Fibroblast of the aortic adventitia (primary cell): ENCODE results near the gene HOXA10. TPM values are rescaled to one million over a fixed set of nuclear protein-coding genes. Genes with fewer than 3 reads are reported as not detected.

Source experiments
- DNase-seq: peaks from one replicate; pipeline ENCODE4 v3.0.0-alpha.2; 2010; ENCODE audit warnings: low read depth
- H3K4me3 ChIP-seq: 2 replicates; pipeline ENCODE4 v1.5.1; 2011; ENCODE audit warnings: low read depth, mild to moderate bottlenecking, control low read depth, low read length, moderate library complexity
- CTCF ChIP-seq: IDR thresholded peaks from 2 replicates; pipeline ENCODE4 v1.5.1; 2011; ENCODE audit warnings: mild to moderate bottlenecking, low read length, control low read depth, inconsistent platforms; ENCODE audit not compliant: insufficient read depth
- total RNA-seq: library from RNA; depleted of rRNA; stranded (reverse); fragments of >200 nt; gene quantifications from 2 replicates; pipeline ENCODE4 v1.2.3, GENCODE V29; 2012; ENCODE audit warnings: low replicate concordance

The HOXA10 gene
- total RNA-seq, 1 donor, result not detected

DNA sequence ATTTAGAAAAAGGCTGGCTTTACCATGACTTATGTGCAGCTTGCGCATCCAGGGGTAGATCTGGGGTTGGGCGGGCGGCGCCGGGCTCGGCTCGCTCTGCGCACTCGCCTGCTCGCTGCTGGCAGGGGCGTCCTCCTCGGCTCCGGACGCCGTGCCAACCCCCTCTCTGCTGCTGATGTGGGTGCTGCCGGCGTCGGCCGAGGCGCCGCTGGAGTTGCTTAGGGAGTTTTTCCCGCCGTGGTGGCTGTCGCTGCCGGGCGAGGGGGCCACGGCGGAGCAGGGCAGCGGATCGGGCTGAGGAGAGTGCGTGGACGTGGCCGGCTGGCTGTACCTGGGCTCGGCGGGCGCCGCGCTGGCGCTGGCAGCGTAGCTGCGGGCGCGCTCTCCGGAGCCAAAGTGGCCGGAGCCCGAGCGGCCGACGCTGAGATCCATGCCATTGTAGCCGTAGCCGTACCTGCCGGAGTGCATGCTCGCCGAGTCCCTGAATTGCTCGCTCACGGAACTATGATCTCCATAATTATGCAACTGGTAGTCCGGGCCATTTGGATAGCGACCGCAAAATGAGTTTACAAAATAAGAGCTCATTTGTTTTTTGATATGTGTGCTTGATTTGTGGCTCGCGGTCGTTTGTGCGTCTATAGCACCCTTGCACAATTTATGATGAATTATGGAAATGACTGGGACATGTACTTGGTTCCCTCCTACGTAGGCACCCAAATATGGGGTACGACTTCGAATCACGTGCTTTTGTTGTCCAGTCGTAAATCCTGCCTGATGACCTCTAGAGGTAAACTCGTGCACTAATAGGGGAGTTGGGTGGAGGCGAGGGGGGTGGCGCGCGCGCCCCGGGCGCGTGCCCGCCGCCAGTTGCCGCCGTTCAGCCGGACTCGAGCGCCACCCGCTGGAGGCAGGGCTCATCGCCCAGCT lies 30.8 kb downstream of the HOXA10 start, which contains the start of gene HOXA5:
TSS of gene HOXA5 (minus strand) at position 659 of the 927 bp plus-strand sequence. CDS start at position 585, 74 bp downstream.
- H3K4me3 ChIP-seq, result peak within 1 kb of the TSS; percentile 62
- DNase-seq, result peak; percentile 84
- peak; percentile 48 for TF ChIP-seq CTCF

- peak overlapping the region; percentile 62 for H3K4me3 ChIP-seq
- no peak for DNase-seq
- no peak for TF ChIP-seq CTCF
Measured at GRCh38 chr7:27142580-27143022, 31.5 kb downstream of the HOXA10 start.

DNA sequence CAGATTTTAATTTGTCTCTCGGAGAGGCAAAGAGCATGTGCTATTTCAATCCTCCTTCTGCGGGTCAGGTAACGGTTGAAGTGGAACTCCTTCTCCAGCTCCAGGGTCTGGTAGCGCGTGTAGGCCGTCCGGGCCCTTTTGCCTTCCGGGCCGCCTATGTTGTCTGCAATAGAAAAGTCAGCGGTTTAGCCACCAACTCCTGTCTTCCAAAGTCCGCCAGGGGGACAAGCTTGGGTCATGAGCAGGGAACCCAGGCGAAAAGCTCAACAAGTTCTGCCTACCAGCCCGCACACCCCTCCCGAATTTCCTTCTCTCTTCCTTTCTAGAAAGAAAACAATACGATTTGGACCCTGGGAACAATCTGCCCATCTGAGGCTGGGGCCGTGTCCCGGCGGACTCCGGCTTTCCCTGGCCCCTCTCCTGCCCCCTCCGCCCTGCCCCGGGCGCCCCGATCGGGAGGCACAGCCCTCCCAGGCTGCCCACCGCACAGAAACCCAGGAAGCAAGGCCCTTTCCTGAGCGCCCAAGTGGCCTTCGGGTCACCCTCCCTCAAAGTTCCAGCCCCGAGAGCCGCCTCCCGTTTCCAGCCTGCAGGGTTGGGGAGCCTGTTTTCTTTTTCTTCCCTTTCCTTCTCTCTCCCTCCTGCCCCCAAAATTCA lies 32.1 kb downstream of the HOXA10 start:
- TF ChIP-seq CTCF, result no peak
- DNase-seq, result no peak
- peak overlapping the region; percentile 62 for H3K4me3 ChIP-seq

DNA sequence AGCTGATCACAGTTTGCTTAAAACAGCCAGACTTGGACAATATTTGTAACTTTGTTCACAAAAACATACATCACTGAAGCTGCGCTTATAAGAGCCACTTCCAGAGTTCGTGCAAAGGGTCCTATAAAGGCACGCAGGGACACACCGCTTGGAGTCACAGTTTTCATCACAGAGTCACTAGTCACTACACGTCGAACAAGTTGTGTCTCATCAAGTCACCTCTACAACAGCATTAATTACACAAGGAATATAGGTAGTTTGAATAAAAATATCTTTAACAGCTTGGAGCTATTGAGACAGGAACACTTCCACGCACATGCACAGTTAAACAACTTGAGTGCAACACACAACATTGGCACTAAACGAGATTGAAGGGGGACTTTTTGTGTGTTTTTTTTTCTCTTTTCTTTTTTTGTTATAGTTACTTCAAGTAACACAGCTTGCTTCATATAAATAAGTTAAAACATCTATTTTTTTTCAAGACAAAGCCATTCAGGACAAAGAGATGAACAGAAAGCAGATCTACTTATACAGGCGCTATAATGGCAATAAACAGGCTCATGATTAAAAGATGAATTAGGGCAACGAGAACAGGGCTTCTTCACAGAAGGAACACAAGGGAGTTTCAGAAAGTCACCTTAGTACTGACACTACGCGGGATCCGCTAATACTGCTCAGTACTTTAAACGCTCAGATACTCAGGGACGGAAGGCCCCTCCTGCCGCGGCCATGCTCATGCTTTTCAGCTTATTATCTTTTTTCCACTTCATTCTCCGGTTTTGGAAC lies 32.8 kb downstream of the HOXA10 start:
- no peak overlapping the region for H3K4me3 ChIP-seq
- DNase-seq, result no peak
- no peak for TF ChIP-seq CTCF

GRCh38 chr7:27140126-27140857 lies 33.8 kb downstream of the HOXA10 start:
- no peak for TF ChIP-seq CTCF
- DNase-seq, result no peak
- H3K4me3 ChIP-seq, result no peak overlapping the region
